Trophoblast cell (in vitro differentiated cells and primary cell): Measurements from ENCODE around the gene ZSCAN31.

Experiments used
- DNase-seq, 2 donors: peaks; one replicate each; pipeline ENCODE4 v3.0.0-alpha.2; 2016
- H2AFZ ChIP-seq: 2 replicates; pipeline ENCODE4 v1.6.1; 2013; ENCODE audit warnings: low read length, moderate library complexity, mild to moderate bottlenecking; ENCODE audit not compliant: insufficient read depth, poor library complexity
- H2AK5ac ChIP-seq: 2 replicates; pipeline ENCODE4 v1.6.1; 2013; ENCODE audit warnings: mild to moderate bottlenecking, low read length
- H2BK120ac ChIP-seq: 2 replicates; pipeline ENCODE4 v1.6.1; 2013; ENCODE audit warnings: low read length, mild to moderate bottlenecking, moderate library complexity; ENCODE audit not compliant: insufficient read depth, poor library complexity
- H2BK12ac ChIP-seq: 2 replicates; pipeline ENCODE4 v1.6.1; 2013; ENCODE audit warnings: mild to moderate bottlenecking, low read length, moderate library complexity
- H2BK5ac ChIP-seq: 2 replicates; pipeline ENCODE4 v1.6.1; 2013; ENCODE audit warnings: low read length, low read depth, moderate library complexity, mild to moderate bottlenecking; ENCODE audit not compliant: poor library complexity
- H3K14ac ChIP-seq: 2 replicates; pipeline ENCODE4 v1.6.1; 2013; ENCODE audit warnings: mild to moderate bottlenecking, low read length
- H3K18ac ChIP-seq: 2 replicates; pipeline ENCODE4 v1.6.1; 2013; ENCODE audit warnings: mild to moderate bottlenecking, low read length
- H3K23ac ChIP-seq: 2 replicates; pipeline ENCODE4 v1.6.1; 2013; ENCODE audit warnings: low read length
- H3K27ac ChIP-seq: 2 replicates; pipeline ENCODE4 v1.5.1; 2013; ENCODE audit warnings: low read depth, mild to moderate bottlenecking, inconsistent platforms, low read length, moderate library complexity
- H3K27me3 ChIP-seq: 2 replicates; pipeline ENCODE4 v1.6.1; 2013; ENCODE audit warnings: inconsistent platforms, mild to moderate bottlenecking, low read length, moderate library complexity; ENCODE audit not compliant: insufficient read depth
- H3K36me3 ChIP-seq, 2 experiments: 1 replicate in 1 of 2; 2 replicates in 1 of 2; pipeline ENCODE4 v1.6.1; 2013; ENCODE audit warnings: low read length in 2 of 2, mild to moderate bottlenecking in 2 of 2, moderate library complexity in 1 of 2; ENCODE audit not compliant: insufficient read depth in 2 of 2, control insufficient read depth in 1 of 2
- H3K4ac ChIP-seq: 2 replicates; pipeline ENCODE4 v1.6.1; 2013; ENCODE audit warnings: low read depth, mild to moderate bottlenecking, low read length, moderate library complexity
- H3K4me1 ChIP-seq, 2 experiments: 1 replicate in 1 of 2; 2 replicates in 1 of 2; pipeline ENCODE4 v1.6.1; 2013; ENCODE audit warnings: low read length in 2 of 2, mild to moderate bottlenecking in 2 of 2, moderate library complexity in 1 of 2; ENCODE audit not compliant: insufficient read depth in 2 of 2, control insufficient read depth in 1 of 2
- H3K4me2 ChIP-seq: 2 replicates; pipeline ENCODE4 v1.6.1; 2013; ENCODE audit warnings: inconsistent platforms, mild to moderate bottlenecking, low read length, moderate library complexity
- H3K4me3 ChIP-seq: 2 replicates; pipeline ENCODE4 v1.5.1; 2013; ENCODE audit warnings: mild to moderate bottlenecking, low read depth, low read length, inconsistent platforms
- H3K79me1 ChIP-seq: one replicate; pipeline ENCODE4 v1.6.1; 2013; ENCODE audit warnings: low read length
- H3K79me2 ChIP-seq: 2 replicates; pipeline ENCODE4 v1.6.1; 2013; ENCODE audit warnings: low read length, mild to moderate bottlenecking; ENCODE audit not compliant: control insufficient read depth, insufficient read depth, poor library complexity
- H3K9ac ChIP-seq: 2 replicates; pipeline ENCODE4 v1.6.1; 2013; ENCODE audit warnings: mild to moderate bottlenecking, low read length
- H3K9me3 ChIP-seq: 2 replicates; pipeline ENCODE4 v1.6.1; 2013; ENCODE audit warnings: low read depth, mild to moderate bottlenecking, control low read depth, inconsistent platforms, low read length; ENCODE audit not compliant: insufficient read depth
- H4K12ac ChIP-seq: 2 replicates; pipeline ENCODE4 v1.6.1; 2013; ENCODE audit warnings: low read depth, mild to moderate bottlenecking, low read length, moderate library complexity
- H4K8ac ChIP-seq: 2 replicates; pipeline ENCODE4 v1.6.1; 2013; ENCODE audit warnings: low read depth, mild to moderate bottlenecking, low read length, moderate library complexity
- H4K91ac ChIP-seq: one replicate; pipeline ENCODE4 v1.6.1; 2013; ENCODE audit warnings: low read depth, mild to moderate bottlenecking, low read length, moderate library complexity
- WGBS: extraction: QIAGEN DNeasy Blood & Tissue Kit; methylation state at CpG from one replicate; pipeline ENCODE4 v1.1.7; 2013; ENCODE audit warnings: missing lambda C conversion rate; ENCODE audit not compliant: insufficient read length, insufficient coverage; ENCODE audit errors: extremely low coverage; 5-methylcytosine and 5-hydroxymethylcytosine counted together

Gene ZSCAN31

DNA sequence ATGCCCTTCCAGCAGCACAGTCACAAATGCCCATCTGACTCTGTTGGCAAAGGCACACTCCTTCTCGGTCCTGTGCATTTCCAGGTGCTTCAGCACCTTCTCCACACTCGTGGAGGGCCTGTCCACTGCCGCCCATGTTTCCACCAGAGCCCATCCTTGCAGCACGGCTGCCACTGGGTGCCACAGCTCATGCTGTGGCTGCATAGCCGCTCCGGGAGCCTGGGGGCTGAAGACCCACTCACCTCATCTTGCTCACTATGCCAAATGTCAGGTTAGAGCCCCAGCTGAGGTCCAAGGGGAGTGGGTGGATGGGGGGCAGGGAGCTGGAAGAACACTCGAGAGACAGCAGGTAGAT is 20.7 kb upstream of the ZSCAN31 start:
- Histone ChIP-seq H3K4me1 (peaks cover 0 to 3% of the 10 kb centered on the region in 2 experiments), H3K9ac (no peak overlapping the region), H3K23ac (no peak overlapping the region), H3K79me1 (no peaks in the 10 kb centered on the region), H3K18ac (peak overlapping the region; percentile 3), H3K79me2 (no peaks in the 10 kb centered on the region), H3K4ac (no peak overlapping the region), H4K8ac (peak overlapping the region; percentile 36), H2BK5ac (no peak overlapping the region), H3K14ac (no peak overlapping the region), H3K4me3 (no peak overlapping the region), H2AK5ac (peak overlapping the region; percentile 15), H2AFZ (no peak overlapping the region), H3K27me3 (no peaks in the 10 kb centered on the region), H3K4me2 (no peak overlapping the region), H3K9me3 (peaks cover 6% of the 10 kb centered on the region), H4K91ac (no peak overlapping the region), H3K27ac (no peak overlapping the region), H4K12ac (peak overlapping the region; percentile 46), H2BK120ac (no peak overlapping the region), H2BK12ac (no peak overlapping the region), H3K36me3 (peaks cover under 1 to 10% of the 10 kb centered on the region in 2 experiments)
- no peak for DNase-seq
- no CpG with 5 or more reads among the region's 7 CpGs for WGBS

DNA sequence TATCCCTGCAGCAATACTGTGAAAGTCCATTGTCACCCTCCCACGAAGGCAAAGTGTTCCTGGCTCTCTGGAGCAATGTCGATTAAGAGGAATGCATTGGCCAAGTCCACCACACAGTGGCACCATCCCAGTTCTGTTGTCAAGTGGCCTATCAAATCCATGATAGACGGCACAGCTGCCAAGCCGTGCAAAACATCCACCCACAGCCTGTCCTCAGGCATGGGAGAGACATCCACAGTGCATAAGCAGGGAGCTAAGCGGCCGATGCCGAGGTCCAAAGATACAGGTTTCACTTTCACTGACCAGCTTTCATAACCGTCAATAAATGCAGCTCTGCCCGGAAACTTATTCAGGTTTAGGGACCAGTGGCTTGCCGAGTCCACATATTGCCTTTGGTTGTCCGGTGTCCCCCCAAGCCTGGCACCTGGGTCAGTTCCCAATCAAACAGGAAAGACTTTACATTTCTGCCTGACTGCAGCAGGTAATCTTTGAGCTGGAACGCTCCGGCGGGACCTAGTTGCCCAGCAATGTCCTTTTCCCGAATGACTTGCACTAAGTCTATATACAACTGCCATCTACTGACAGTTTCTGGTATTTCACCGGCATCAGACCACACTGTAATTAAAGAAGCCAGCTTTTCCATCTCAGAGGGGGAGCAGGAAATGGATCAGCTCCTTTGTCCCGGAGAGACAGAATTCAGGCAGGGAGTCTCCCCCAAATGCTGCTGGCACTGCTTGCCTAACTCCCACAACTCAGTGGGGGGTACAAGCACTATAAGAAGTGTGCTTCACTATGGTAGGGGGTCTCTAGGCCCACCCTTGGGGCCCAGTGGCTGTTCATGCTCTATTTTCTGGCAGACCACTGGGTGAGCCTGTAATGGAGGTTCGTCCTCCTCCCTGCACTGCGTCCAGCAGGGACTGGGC is 20.1 kb upstream of the ZSCAN31 start:
- Histone ChIP-seq H3K4me3 (no peak overlapping the region), H3K27ac (no peak overlapping the region), H4K12ac (peak overlapping the region; percentile 46), H3K14ac (no peak overlapping the region), H2BK12ac (no peak overlapping the region), H4K8ac (peak overlapping the region; percentile 36), H2BK120ac (no peak overlapping the region), H3K79me1 (no peaks in the 10 kb centered on the region), H3K79me2 (no peaks in the 10 kb centered on the region), H2BK5ac (no peak overlapping the region), H3K9me3 (peaks cover 6% of the 10 kb centered on the region), H2AK5ac (peak overlapping the region; percentile 15), H3K4me1 (peaks cover 0 to 6% of the 10 kb centered on the region in 2 experiments), H4K91ac (no peak overlapping the region), H3K23ac (no peak overlapping the region), H3K9ac (no peak overlapping the region), H3K18ac (peak overlapping the region; percentile 3), H3K27me3 (no peaks in the 10 kb centered on the region), H3K4me2 (peak overlapping the region; percentile 55), H3K36me3 (peaks cover 0 to 10% of the 10 kb centered on the region in 2 experiments), H3K4ac (no peak overlapping the region), H2AFZ (no peak overlapping the region)
- peak; percentile 72 to 94 for DNase-seq
- WGBS: no CpG with 5 or more reads among the region's 19 CpGs

GRCh38 chr6:28354688-28355554 is 19.0 kb upstream of the ZSCAN31 start:
- Histone ChIP-seq H3K36me3 (peaks cover 0 to 7% of the 10 kb centered on the region in 2 experiments), H2BK12ac (no peak overlapping the region), H2BK120ac (no peak overlapping the region), H2BK5ac (no peak overlapping the region), H4K12ac (no peak overlapping the region), H3K4me1 (peaks cover 0 to 6% of the 10 kb centered on the region in 2 experiments), H4K91ac (no peak overlapping the region), H3K9me3 (peaks cover 6% of the 10 kb centered on the region), H3K4me3 (no peak overlapping the region), H3K4ac (no peak overlapping the region), H3K23ac (peak overlapping the region; percentile 88), H2AFZ (no peak overlapping the region), H3K4me2 (no peak overlapping the region), H3K9ac (no peak overlapping the region), H3K14ac (no peak overlapping the region), H3K18ac (no peak overlapping the region), H4K8ac (no peak overlapping the region), H3K27me3 (no peaks in the 10 kb centered on the region), H3K27ac (no peak overlapping the region), H3K79me2 (peaks cover 3% of the 10 kb centered on the region), H3K79me1 (peaks cover 4% of the 10 kb centered on the region), H2AK5ac (no peak overlapping the region)
- no peak for DNase-seq
- no CpG with 5 or more reads among the region's 10 CpGs for WGBS

DNA sequence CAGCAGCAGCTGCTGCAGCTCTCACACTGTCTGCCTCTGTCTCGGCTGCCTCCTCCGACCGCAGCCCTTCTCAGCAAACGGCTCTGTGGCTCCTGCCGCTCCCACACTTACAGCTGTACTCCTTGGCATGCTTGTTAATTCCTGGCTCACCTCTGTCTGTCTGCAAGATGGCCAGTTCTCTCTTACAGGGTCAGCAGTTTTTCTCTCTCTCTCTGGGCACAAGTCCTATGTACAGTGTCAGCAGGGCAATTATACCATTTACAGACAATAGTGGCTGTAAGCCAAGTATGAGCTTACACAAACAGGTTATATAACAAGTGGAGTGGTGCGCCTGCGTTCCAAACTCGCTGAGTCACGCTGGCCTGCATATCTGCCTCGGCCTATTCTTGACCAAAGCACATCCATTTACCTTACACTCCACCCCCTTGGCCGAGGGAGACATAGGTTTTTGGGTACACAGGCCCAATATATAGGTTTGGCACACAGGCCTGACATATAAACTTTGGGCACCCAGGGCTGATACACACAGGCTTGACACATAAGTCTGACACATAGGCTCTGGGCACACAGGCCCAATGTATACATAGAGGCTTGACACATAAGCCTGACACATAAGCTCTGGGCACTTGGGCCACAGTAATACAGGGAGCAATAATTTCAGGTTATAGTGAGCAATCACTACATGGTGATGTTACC is 18.2 kb upstream of the ZSCAN31 start:
- Histone ChIP-seq H3K14ac (no peak overlapping the region), H3K27me3 (no peaks in the 10 kb centered on the region), H4K91ac (no peak overlapping the region), H3K4ac (no peak overlapping the region), H3K9me3 (peaks cover 6% of the 10 kb centered on the region), H2AFZ (no peak overlapping the region), H2BK12ac (no peak overlapping the region), H3K27ac (no peak overlapping the region), H2BK5ac (no peak overlapping the region), H3K36me3 (peaks cover 0 to 7% of the 10 kb centered on the region in 2 experiments), H2AK5ac (no peak overlapping the region), H3K79me2 (peaks cover 4% of the 10 kb centered on the region), H3K4me1 (peaks cover 0 to 6% of the 10 kb centered on the region in 2 experiments), H4K12ac (no peak overlapping the region), H3K79me1 (peaks cover 5% of the 10 kb centered on the region), H2BK120ac (no peak overlapping the region), H3K4me2 (no peak overlapping the region), H3K18ac (no peak overlapping the region), H3K9ac (no peak overlapping the region), H3K23ac (no peak overlapping the region), H3K4me3 (no peak overlapping the region), H4K8ac (no peak overlapping the region)
- DNase-seq: peak; percentile 27 to 69
- WGBS: no CpG with 5 or more reads among the region's 11 CpGs
